ENCODE data around the gene FCER2. TPM values are rescaled to one million over a fixed set of nuclear protein-coding genes. Genes with fewer than 3 reads are reported as not detected.

FCER2 gene
- total RNA-seq, 1 experiment from 2014 or later, result not detected

GRCh38 chr19:7725791-7726190 is 23.9 kb upstream of the FCER2 start:
- H3K4me1 ChIP-seq (replicated peaks), result no peaks in the 10 kb centered on the region
- no peak overlapping the region for H3K27ac ChIP-seq
- no peak overlapping the region for H3K4me3 ChIP-seq
- no peak for DNase-seq (ENCODE audit: low read depth in 1 of 2, low spot score in 2 of 2)
- H3K9me3 ChIP-seq (replicated peaks), result no peaks in the 10 kb centered on the region
- no peaks in the 10 kb centered on the region for H3K36me3 ChIP-seq
- H3K27me3 ChIP-seq (replicated peaks), result peaks cover 34% of the 10 kb centered on the region

DNA sequence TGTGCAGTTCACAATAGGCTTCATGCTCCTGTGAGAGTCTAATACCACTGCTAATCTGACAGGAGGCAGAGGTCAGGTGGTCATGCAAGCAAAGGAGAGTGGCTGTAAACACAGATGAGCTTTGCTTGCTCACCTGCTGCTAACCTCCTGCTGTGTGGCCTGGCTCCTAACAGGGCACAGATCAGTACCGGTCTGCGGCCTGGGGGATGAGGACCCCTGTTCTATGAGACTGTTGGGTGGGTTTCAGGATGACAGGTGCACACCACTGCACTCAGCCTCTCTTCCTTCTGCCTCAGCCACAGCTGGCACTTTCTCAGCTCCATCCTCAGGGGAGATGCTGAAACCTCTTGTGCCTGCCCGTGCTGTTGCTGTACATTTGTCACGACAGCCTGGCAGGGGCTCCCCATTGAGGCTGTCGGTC is 20.3 kb upstream of the FCER2 start:
- no peak for DNase-seq (ENCODE audit: low read depth in 1 of 2, low spot score in 2 of 2)
- Histone ChIP-seq H3K27ac (no peak overlapping the region), H3K4me1 (replicated peaks) (no peaks in the 10 kb centered on the region), H3K9me3 (replicated peaks) (no peaks in the 10 kb centered on the region), H3K27me3 (replicated peaks) (peaks cover 9% of the 10 kb centered on the region), H3K4me3 (no peak overlapping the region), H3K36me3 (no peaks in the 10 kb centered on the region)

- no peaks in the 10 kb centered on the region for H3K9me3 ChIP-seq (replicated peaks)
- H3K4me3 ChIP-seq, result no peak overlapping the region
- peaks cover 4% of the 10 kb centered on the region; the same call in 1 of the 2 replicates for H3K27me3 ChIP-seq (replicated peaks)
- H3K36me3 ChIP-seq, result no peaks in the 10 kb centered on the region
- DNase-seq (ENCODE audit: low read depth in 1 of 2, low spot score in 2 of 2), result no peak
- no peaks in the 10 kb centered on the region for H3K4me1 ChIP-seq (replicated peaks)
- H3K27ac ChIP-seq, result no peak overlapping the region
Observed at GRCh38 chr19:7720351-7720750, 18.4 kb upstream of the FCER2 start.

DNA sequence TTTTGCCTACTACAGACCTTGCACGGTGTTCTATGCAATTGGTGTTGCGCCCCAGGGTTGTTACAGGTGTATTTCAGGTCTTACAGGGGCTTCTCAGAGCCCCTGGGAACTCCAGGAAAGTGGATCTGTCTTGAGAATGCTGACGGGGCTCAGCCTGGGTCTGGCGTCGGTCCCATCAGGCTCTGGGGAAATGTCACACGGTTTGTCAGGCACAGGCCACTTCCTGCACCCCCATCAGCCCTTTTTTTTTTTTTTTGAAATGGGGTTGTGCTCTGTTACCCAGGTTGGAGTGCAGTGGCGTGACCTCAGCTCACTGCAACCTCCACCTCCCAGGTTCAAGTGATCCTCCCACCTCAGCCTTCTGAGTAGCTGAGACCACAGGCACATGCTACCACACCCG is 16.7 kb upstream of the FCER2 start:
- no peak overlapping the region for H3K27ac ChIP-seq
- no peak for DNase-seq (ENCODE audit: low read depth in 1 of 2, low spot score in 2 of 2)
- H3K4me3 ChIP-seq, result no peak overlapping the region
- H3K4me1 ChIP-seq (replicated peaks), result no peaks in the 10 kb centered on the region
- no peaks in the 10 kb centered on the region; the same call in 1 of the 2 replicates for H3K27me3 ChIP-seq (replicated peaks)
- H3K36me3 ChIP-seq, result no peaks in the 10 kb centered on the region
- H3K9me3 ChIP-seq (replicated peaks), result no peaks in the 10 kb centered on the region

GRCh38 chr19:7716762-7717161 is 14.8 kb upstream of the FCER2 start:
- no peak for DNase-seq (ENCODE audit: low read depth in 1 of 2, low spot score in 2 of 2)
- Histone ChIP-seq H3K36me3 (no peaks in the 10 kb centered on the region), H3K4me1 (replicated peaks) (no peaks in the 10 kb centered on the region), H3K27me3 (replicated peaks) (no peaks in the 10 kb centered on the region; the same call in 1 of the 2 replicates), H3K9me3 (replicated peaks) (no peaks in the 10 kb centered on the region), H3K27ac (no peak overlapping the region), H3K4me3 (no peak overlapping the region)

- no peak for DNase-seq (ENCODE audit: low read depth in 1 of 2, low spot score in 2 of 2)
- H3K27me3 ChIP-seq (replicated peaks), result no peaks in the 10 kb centered on the region; the same call in 1 of the 2 replicates
- H3K36me3 ChIP-seq, result no peaks in the 10 kb centered on the region
- H3K4me1 ChIP-seq (replicated peaks), result no peaks in the 10 kb centered on the region
- H3K4me3 ChIP-seq, result no peak overlapping the region
- H3K9me3 ChIP-seq (replicated peaks), result no peaks in the 10 kb centered on the region
- H3K27ac ChIP-seq, result no peak overlapping the region
Observed at GRCh38 chr19:7715671-7716070, 13.7 kb upstream of the FCER2 start.

DNA sequence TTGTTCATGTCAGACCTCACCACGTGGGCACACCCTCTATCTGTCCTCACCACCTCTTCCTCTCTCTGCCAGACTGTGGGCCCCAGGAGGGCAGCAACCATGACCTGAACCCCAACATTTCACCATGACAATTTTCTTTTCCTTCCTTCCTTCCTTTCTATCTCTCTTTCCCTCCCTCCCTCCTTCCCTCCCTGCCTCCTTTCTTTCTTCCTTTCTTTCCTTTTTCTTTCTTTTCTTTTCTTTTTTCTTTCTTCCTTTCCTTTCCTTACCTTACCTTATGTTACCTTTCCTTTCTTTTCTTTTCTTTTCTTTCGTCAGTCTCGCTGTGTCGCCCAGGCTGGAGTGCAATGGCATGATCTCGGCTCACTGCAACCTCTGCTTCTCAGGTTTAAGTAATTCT is 8.7 kb upstream of the FCER2 start:
- H3K27ac ChIP-seq, result no peak overlapping the region
- H3K4me3 ChIP-seq, result no peak overlapping the region
- DNase-seq (ENCODE audit: low read depth in 1 of 2, low spot score in 2 of 2), result no peak
- H3K36me3 ChIP-seq, result no peaks in the 10 kb centered on the region
- no peaks in the 10 kb centered on the region for H3K4me1 ChIP-seq (replicated peaks)
- H3K27me3 ChIP-seq (replicated peaks), result peaks cover 11% of the 10 kb centered on the region; the same call in 1 of the 2 replicates
- H3K9me3 ChIP-seq (replicated peaks), result no peaks in the 10 kb centered on the region

DNA sequence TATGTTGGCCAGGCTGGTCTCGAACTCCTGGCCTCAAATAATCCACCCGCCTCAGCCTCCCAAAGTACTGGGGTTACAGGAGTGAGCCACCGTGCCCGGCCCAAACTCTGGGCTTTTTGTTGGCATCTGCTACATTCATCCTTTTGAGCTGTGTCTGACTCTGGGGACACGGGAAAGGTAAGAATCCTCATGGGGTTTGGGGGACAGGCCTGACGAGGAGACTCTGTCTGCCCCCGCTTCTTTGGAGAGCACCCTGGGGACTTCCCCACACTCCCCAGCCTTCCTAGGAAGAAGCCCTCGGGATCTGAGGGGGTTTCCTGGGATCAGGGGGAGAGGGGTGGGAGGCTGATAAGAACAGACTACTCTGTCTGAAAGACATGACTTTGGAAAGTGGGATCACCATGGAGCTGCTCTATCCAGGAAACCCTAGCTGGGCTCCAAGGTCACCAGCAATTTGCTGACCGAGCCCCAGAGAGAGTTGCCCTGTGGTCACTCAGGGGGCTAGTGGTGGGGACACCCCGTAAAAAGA is 8.1 kb upstream of the FCER2 start:
- Histone ChIP-seq H3K36me3 (no peaks in the 10 kb centered on the region), H3K27me3 (replicated peaks) (peaks cover 11% of the 10 kb centered on the region; the same call in 1 of the 2 replicates), H3K9me3 (replicated peaks) (no peaks in the 10 kb centered on the region), H3K4me1 (replicated peaks) (no peaks in the 10 kb centered on the region), H3K4me3 (no peak overlapping the region), H3K27ac (no peak overlapping the region)
- DNase-seq (ENCODE audit: low read depth in 1 of 2, low spot score in 2 of 2), result no peak

GRCh38 chr19:7706955-7707456 is 5.1 kb upstream of the FCER2 start:
- Histone ChIP-seq H3K4me3 (no peak overlapping the region), H3K4me1 (replicated peaks) (no peaks in the 10 kb centered on the region), H3K36me3 (no peaks in the 10 kb centered on the region), H3K27me3 (replicated peaks) (peaks cover 11% of the 10 kb centered on the region; the same call in 1 of the 2 replicates), H3K9me3 (replicated peaks) (no peaks in the 10 kb centered on the region), H3K27ac (no peak overlapping the region)
- DNase-seq (ENCODE audit: low read depth in 1 of 2, low spot score in 2 of 2), result no peak

GRCh38 chr19:7706188-7706954 is 4.4 kb upstream of the FCER2 start:
- no peak overlapping the region for H3K4me3 ChIP-seq
- H3K9me3 ChIP-seq (replicated peaks), result no peaks in the 10 kb centered on the region
- peaks cover 11% of the 10 kb centered on the region; the same call in 1 of the 2 replicates for H3K27me3 ChIP-seq (replicated peaks)
- H3K4me1 ChIP-seq (replicated peaks), result no peaks in the 10 kb centered on the region
- H3K27ac ChIP-seq, result no peak overlapping the region
- H3K36me3 ChIP-seq, result no peaks in the 10 kb centered on the region
- DNase-seq (ENCODE audit: low read depth in 1 of 2, low spot score in 2 of 2), result no peak

DNA sequence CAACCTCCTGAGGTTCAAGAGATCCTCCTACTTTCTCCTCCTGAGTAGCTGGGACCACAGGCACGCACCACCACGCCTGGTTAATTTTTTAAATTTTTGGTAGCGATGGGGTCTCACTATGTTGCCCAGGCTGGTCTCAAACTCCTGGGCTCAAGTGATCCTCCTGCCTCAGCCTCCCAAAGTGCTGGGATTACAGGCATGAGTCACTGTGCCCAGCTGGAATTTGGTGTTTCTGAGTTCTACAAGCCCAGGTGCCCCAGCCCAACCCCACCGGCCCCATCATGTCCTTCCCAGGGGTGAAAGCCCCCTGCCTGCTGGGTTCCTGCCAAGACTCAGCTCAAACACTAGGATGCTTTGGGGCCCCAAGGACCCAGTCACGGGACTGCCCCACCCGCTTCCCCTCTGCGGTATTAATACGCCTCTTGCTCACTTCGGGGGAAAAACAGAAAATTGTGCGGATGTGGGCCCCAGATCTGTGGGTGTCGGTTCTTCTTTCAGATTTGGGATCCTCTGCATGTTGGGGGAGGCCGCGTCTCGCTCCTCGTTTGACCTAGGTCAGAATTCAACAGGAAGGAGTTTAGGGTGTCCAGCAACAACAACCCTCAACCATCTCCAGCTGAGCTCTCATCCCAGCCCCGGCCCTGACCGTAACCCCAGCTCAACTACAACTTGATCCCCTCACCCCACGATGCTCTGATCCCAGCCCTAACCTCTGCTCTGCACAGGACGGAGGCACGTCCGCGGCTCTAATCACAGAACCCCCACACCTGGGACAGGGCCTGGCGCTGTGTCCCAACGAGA is 3.7 kb upstream of the FCER2 start:
- H3K27me3 ChIP-seq (replicated peaks), result peaks cover 11% of the 10 kb centered on the region; the same call in 1 of the 2 replicates
- H3K4me1 ChIP-seq (replicated peaks), result no peaks in the 10 kb centered on the region
- no peaks in the 10 kb centered on the region for H3K36me3 ChIP-seq
- no peak for DNase-seq (ENCODE audit: low read depth in 1 of 2, low spot score in 2 of 2)
- H3K9me3 ChIP-seq (replicated peaks), result no peaks in the 10 kb centered on the region
- H3K27ac ChIP-seq, result no peak overlapping the region
- H3K4me3 ChIP-seq, result no peak overlapping the region

GRCh38 chr19:7704280-7705060 is 2.5 kb upstream of the FCER2 start:
- Histone ChIP-seq H3K4me1 (replicated peaks) (no peaks in the 10 kb centered on the region), H3K36me3 (no peaks in the 10 kb centered on the region), H3K27ac (no peak overlapping the region), H3K27me3 (replicated peaks) (peaks cover 3% of the 10 kb centered on the region; the same call in 1 of the 2 replicates), H3K9me3 (replicated peaks) (no peaks in the 10 kb centered on the region), H3K4me3 (no peak overlapping the region)
- DNase-seq (ENCODE audit: low read depth in 1 of 2, low spot score in 2 of 2), result no peak

DNA sequence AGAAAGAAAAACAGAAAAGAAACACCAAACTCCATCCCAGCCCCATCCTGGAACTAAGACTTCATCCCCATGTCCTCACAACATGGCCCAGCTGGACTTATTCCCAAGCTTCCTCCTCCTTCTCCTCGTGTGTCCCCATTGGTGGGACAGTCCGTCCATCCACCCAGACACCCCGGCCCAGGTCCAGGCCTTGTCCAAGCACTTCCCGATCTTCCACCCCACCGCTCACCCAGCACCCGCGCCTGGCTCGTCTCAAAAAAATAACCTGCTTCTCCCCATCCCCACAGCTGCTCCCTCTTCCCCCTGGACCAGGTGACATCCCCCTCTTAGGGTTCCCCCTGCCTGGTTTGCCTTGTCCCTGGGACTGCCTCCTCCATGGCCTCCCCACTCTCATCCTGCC is 1.4 kb upstream of the FCER2 start:
- Histone ChIP-seq H3K27me3 (replicated peaks) (no peaks in the 10 kb centered on the region; the same call in 1 of the 2 replicates), H3K9me3 (replicated peaks) (no peaks in the 10 kb centered on the region), H3K36me3 (no peaks in the 10 kb centered on the region), H3K4me3 (no peak overlapping the region), H3K27ac (no peak overlapping the region), H3K4me1 (replicated peaks) (no peaks in the 10 kb centered on the region)
- DNase-seq (ENCODE audit: low read depth in 1 of 2, low spot score in 2 of 2), result no peak
